Measurements from ENCODE around the gene KLHL2.
"Not testable (repeated sequence)": the region's sequence is repeated elsewhere in the genome, so short reads cannot be mapped to it uniquely, and the experiment has no call there.

KLHL2 gene

GRCh38 chr4:165232623-165233433 is 25.5 kb downstream of the KLHL2 start:
- in situ Hi-C loops (cut with MboI; ENCODE audit: low sequenced_read_pairs), result not testable (repeated sequence)

DNA sequence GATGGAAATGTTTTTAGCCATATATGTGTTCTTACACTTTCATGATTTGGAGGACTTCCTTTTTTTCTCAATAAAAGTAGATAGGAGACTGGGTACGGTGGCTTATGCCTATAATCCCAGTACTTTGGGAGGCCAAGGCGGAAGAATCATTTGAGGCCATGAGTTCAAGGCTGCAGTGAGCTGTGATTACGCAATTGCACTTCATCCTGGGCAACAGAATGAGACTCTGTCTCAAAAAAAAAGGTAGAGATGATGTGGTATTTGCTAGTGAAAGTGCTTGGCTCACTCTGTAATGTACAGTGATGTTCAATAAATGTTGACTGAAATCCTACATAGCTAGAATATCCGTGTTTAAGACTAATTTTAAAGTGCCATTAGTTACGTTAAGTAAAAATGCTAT is 27.4 kb downstream of the KLHL2 start:
- in situ Hi-C loops (cut with MboI; ENCODE audit: low sequenced_read_pairs), result no loop called here

- in situ Hi-C loops (cut with MboI; ENCODE audit: low sequenced_read_pairs), result not testable (repeated sequence)
These were observed 29.5 kb downstream of the KLHL2 start for GRCh38 chr4:165236852-165237251.

GRCh38 chr4:165238041-165238640 is 30.8 kb downstream of the KLHL2 start:
- in situ Hi-C loops (cut with MboI; ENCODE audit: low sequenced_read_pairs), result not testable (repeated sequence)

- in situ Hi-C loops (cut with MboI; ENCODE audit: low sequenced_read_pairs), result not testable (repeated sequence)
These were observed 33.4 kb downstream of the KLHL2 start for GRCh38 chr4:165240761-165241160.

DNA sequence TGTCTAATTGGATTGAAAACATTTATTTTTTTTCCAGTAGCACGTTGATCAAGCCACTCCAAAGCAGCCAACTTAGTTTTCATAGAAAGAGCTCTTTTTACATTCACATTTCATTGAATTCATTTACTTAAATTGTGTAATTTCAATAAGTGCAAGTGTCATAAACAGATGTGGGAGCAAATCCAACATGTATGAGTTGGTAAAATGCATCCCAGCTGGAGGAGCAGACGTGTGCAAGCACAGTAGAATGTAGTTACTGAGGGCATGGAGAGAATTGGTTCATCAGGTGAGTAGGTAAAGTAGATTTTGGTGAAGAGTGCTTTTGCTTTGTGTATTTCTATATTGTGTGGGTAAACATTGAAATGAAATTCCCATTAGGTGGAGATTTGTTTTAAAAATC is 36.8 kb downstream of the KLHL2 start:
- in situ Hi-C loops (cut with MboI; ENCODE audit: low sequenced_read_pairs), result not testable (repeated sequence)

DNA sequence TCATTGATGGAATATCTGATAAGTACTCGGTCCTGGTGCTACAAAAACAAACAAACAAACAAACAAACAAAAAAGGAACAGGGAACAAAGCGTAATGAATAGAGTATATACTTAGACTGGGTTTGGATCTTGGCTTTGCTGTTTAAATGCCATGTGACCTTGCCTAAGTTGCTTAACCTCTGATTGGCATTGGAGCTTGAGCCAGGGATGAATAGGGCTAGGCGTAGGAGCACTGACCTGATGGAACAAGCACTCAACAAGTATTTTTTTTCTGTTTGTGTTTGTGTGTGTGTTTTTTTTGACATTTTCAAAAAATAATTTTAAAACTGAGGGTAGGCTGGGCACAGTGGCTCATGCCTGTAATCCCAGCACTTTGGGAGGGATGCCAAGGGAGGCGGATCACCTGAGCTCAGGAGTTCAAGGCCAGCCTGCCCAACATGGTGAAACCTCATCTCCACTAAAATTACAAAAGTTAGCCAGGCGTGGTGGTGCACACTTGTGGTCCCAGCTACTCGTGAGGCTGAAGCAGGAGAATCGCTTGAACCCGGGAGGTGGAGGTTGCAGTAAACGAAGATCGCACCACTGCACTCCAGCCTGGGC is 37.3 kb downstream of the KLHL2 start:
- in situ Hi-C loops (cut with MboI; ENCODE audit: low sequenced_read_pairs), result not testable (repeated sequence)

DNA sequence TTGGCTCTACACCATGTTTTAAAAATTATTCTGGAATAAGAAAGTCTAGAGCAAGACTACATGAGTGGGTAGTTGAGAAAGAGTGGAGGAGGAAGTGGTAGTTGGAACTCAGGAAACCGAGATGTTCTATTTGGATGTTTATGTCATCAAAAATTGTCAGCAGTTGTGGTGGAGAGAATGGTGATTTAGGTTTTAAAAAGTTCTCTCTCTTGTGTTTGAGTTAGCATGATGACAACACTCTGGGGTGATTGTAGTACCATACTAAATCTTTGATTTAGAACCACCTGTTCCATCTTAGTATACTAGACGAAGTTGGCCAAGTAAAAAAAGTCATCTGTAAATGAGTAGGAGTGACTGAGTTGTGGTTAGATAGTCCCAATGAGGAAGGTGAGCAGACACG is 40.7 kb downstream of the KLHL2 start:
- in situ Hi-C loops (cut with MboI; ENCODE audit: low sequenced_read_pairs), result no loop called here

- in situ Hi-C loops (cut with MboI; ENCODE audit: low sequenced_read_pairs), result not testable (repeated sequence)
These were observed 41.5 kb downstream of the KLHL2 start for GRCh38 chr4:165248904-165249303.

- in situ Hi-C loops (cut with MboI; ENCODE audit: low sequenced_read_pairs), result not testable (repeated sequence)
These were observed 47.4 kb downstream of the KLHL2 start for GRCh38 chr4:165254771-165255170.

GRCh38 chr4:165255439-165255838 is 48.1 kb downstream of the KLHL2 start:
- in situ Hi-C loops (cut with MboI; ENCODE audit: low sequenced_read_pairs), result not testable (repeated sequence)

DNA sequence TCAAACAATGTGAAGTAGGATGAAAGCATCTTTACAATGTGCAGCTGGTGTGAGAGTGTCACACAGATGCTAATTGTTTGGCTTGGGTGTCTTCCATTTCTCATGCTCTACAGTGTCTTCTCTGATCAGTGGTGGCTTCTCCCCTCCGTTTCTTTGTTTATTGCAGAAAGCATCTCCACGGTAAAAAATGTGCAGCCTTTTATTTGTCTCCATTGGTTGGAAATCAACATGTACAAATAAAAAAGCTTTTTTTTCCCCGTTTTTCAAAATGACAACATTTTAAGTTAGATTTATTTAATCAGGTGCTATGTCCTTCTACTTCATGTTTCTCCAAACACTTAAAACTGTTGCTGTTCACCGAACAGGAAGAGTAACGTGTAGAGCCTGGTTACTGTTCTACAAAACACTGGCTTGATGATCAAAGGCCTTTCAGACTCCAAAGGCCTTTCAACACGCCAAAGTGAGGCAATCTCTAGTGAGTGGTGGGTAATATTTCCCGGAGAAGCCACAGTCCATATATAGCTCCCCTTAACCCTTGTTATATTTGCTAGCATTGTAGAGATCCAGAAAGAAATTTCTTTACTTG is 48.8 kb downstream of the KLHL2 start:
- in situ Hi-C loops (cut with MboI; ENCODE audit: low sequenced_read_pairs), result not testable (repeated sequence)

GRCh38 chr4:165259776-165260175 is 52.4 kb downstream of the KLHL2 start:
- in situ Hi-C loops (cut with MboI; ENCODE audit: low sequenced_read_pairs), result not testable (repeated sequence)

GRCh38 chr4:165262306-165262705 is 54.9 kb downstream of the KLHL2 start:
- in situ Hi-C loops (cut with MboI; ENCODE audit: low sequenced_read_pairs), result not testable (repeated sequence)

- in situ Hi-C loops (cut with MboI; ENCODE audit: low sequenced_read_pairs), result not testable (repeated sequence)
These were observed 56.1 kb downstream of the KLHL2 start for GRCh38 chr4:165263466-165263865.

DNA sequence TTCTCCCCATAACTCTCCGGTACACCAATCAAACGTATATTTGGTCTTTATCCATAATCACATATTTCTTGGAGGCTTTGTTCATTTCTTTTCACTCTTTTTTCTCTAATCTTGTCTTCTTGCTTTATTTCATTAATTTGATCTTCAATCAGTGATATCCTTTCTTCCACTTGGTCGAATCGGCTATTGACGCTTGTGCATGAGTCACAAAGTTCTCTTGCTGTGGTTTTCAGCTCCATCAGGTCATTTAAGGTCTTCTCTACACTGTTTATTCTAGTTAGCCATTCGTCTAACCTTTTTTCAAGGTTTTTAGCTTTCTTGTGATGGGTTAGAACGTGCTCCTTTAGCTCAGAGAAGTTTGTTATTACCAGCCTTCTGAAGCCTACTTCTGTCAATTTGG is 62.6 kb downstream of the KLHL2 start:
- in situ Hi-C loops (cut with MboI; ENCODE audit: low sequenced_read_pairs), result not testable (repeated sequence)

DNA sequence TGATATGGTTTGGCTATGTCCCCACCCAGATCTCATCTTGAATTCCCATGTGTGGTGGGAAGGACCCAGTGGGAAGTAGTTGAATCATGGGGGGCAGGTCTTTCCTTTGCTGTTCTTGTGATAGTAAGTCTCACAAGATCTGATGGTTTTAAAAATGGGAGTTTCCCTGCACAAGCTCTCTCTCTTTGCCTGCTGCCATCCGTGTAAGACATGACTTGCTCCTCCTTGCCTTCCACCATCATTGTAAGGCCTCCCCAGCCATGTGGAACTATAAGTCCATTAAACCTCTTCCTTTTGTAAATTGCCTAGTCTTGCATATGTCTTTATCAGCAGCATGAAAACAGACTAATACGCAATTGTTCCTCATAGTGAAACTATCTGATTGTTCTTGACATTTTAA is 66.1 kb downstream of the KLHL2 start:
- in situ Hi-C loops (cut with MboI; ENCODE audit: low sequenced_read_pairs), result not testable (repeated sequence)

- in situ Hi-C loops (cut with MboI; ENCODE audit: low sequenced_read_pairs), result not testable (repeated sequence)
These were observed 68.0 kb downstream of the KLHL2 start for GRCh38 chr4:165275357-165275756.

DNA sequence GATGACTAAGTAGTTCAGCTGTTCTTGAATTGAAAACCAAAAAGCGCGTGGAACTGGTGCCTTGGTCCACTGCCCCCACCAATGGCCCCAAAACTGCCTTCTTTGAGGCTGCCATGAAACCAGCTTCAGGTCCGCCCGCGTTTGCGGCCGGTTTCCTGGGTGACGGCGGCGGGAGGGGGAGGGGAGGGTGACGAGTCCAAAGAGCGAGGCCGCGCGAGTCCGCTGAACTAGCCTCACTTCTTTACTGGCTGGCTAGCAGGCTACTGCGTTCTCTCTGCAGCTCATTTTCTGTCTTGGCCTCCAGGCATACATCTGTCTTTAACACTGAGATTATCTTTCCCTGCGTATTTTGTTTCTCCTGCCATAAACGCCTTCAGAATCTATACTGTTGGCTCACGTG is 72.2 kb downstream of the KLHL2 start:
- in situ Hi-C loops (cut with MboI; ENCODE audit: low sequenced_read_pairs), result not testable (repeated sequence)

DNA sequence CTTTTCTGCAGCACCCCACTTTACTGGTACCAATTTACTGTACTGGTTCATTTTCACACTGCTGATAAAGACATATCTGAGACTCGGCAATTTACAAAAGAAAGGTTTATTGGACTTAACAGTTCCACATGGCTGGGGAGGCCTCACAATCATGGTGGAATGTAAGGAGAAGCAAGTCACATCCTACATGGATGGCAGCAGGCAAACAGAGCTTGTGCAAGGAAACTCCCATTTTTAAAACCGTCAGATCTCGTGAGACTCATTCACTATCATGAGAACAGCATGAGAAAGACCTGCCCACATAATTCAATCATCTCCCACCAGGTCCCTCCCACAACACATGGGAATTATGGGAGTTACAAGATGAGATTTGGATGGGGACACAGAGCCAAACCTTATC is 77.3 kb downstream of the KLHL2 start:
- in situ Hi-C loops (cut with MboI; ENCODE audit: low sequenced_read_pairs), result not testable (repeated sequence)

DNA sequence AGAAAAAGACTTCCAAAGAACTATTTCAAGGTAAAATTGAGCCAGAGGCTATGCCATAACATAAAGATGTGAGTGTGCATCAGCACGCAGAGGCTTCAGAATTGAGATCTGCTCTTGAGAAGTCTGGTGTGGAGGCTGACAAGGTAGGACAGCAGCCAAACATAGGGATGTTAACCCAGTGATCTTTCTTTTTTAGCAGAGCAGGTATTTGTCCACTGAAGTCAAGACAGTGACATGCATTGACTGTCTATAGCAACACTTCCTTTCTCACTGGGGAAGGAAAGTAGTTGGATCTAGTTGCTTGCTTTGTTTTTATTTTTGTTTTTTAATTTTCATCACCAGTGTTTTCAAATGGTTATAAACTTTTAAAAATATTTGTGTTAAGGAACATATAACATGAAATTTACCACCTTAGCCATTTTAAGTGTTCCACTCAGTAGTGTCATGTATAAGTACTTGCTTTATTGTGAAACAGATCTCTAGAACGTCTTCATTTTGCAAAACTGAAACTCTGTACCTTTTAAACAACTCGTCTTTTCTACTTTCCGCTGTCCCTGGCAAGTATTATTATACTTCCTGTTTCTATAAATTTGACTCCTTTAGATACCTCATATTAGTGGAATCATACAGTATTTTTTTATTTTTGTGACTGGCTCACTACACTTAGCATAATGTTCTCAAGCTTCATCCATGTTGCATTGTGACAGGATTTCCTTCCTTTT is 79.4 kb downstream of the KLHL2 start:
- in situ Hi-C loops (cut with MboI; ENCODE audit: low sequenced_read_pairs), result not testable (repeated sequence)
